ENCODE results near the gene LNPEP. TPM values are rescaled to one million over a fixed set of nuclear protein-coding genes. Genes with fewer than 3 reads are reported as not detected.

The LNPEP gene
- total RNA-seq, 2 experiments from 2014 or later = 41.4 to 41.5 TPM

- Mint-ChIP-seq H3K36me3 (peaks cover 52% of the 10 kb centered on the region), H3K27ac (no peak overlapping the region)
Observed at GRCh38 chr5:96993760-96994159, 57.9 kb downstream of the LNPEP start.

GRCh38 chr5:96994493-96994892 lies 58.6 kb downstream of the LNPEP start:
- Mint-ChIP-seq H3K27ac (no peak overlapping the region), H3K27me3 (no peaks in the 10 kb centered on the region), H3K4me3 (no peak overlapping the region), H3K4me1 (peaks cover 40% of the 10 kb centered on the region), H3K9me3 (peaks cover 4% of the 10 kb centered on the region), H3K36me3 (peaks cover 54% of the 10 kb centered on the region)
- no peak for DNase-seq

More at GRCh38 chr5:96993760-96994159, 57.9 kb downstream of the LNPEP start:
- no peak for DNase-seq
- Mint-ChIP-seq H3K9me3 (peaks cover 4% of the 10 kb centered on the region), H3K4me3 (no peak overlapping the region), H3K27me3 (no peaks in the 10 kb centered on the region), H3K4me1 (peaks cover 37% of the 10 kb centered on the region)

- H3K36me3 Mint-ChIP-seq = peaks cover 45% of the 10 kb centered on the region
- H3K4me1 Mint-ChIP-seq = peaks cover 36% of the 10 kb centered on the region
Observed at GRCh38 chr5:96995419-96995818, 59.5 kb downstream of the LNPEP start.

GRCh38 chr5:96997265-96997859 lies 61.5 kb downstream of the LNPEP start:
- Mint-ChIP-seq H3K36me3 (peaks cover 30% of the 10 kb centered on the region), H3K27ac (no peak overlapping the region), H3K9me3 (no peaks in the 10 kb centered on the region), H3K27me3 (no peaks in the 10 kb centered on the region), H3K4me1 (peaks cover 33% of the 10 kb centered on the region), H3K4me3 (no peak overlapping the region)
- no peak for DNase-seq

More at GRCh38 chr5:96995419-96995818, 59.5 kb downstream of the LNPEP start:
- Mint-ChIP-seq H3K27me3 (no peaks in the 10 kb centered on the region), H3K27ac (no peak overlapping the region), H3K4me3 (no peak overlapping the region), H3K9me3 (peaks cover 4% of the 10 kb centered on the region)
- DNase-seq = no peak

GRCh38 chr5:96999856-97000255 lies 64.0 kb downstream of the LNPEP start:
- Mint-ChIP-seq H3K27ac (no peak overlapping the region), H3K27me3 (no peaks in the 10 kb centered on the region), H3K36me3 (peaks cover 14% of the 10 kb centered on the region), H3K4me3 (no peak overlapping the region), H3K9me3 (no peaks in the 10 kb centered on the region), H3K4me1 (peaks cover 18% of the 10 kb centered on the region)
- DNase-seq = no peak

GRCh38 chr5:97000391-97000790 lies 64.5 kb downstream of the LNPEP start:
- DNase-seq = no peak
- no peaks in the 10 kb centered on the region for H3K9me3 Mint-ChIP-seq
- H3K4me1 Mint-ChIP-seq = peaks cover 20% of the 10 kb centered on the region
- no peak overlapping the region for H3K4me3 Mint-ChIP-seq
- no peaks in the 10 kb centered on the region for H3K27me3 Mint-ChIP-seq
- H3K36me3 Mint-ChIP-seq = peaks cover 13% of the 10 kb centered on the region
- H3K27ac Mint-ChIP-seq = no peak overlapping the region

- no peaks in the 10 kb centered on the region for H3K9me3 Mint-ChIP-seq
- peaks cover 14% of the 10 kb centered on the region for H3K36me3 Mint-ChIP-seq
- H3K27me3 Mint-ChIP-seq = no peaks in the 10 kb centered on the region
- no peak overlapping the region for H3K27ac Mint-ChIP-seq
- H3K4me3 Mint-ChIP-seq = no peak overlapping the region
- peaks cover 20% of the 10 kb centered on the region for H3K4me1 Mint-ChIP-seq
- DNase-seq = no peak
Observed at GRCh38 chr5:97002983-97003382, 67.1 kb downstream of the LNPEP start.

GRCh38 chr5:97004423-97005060 lies 68.7 kb downstream of the LNPEP start:
- Mint-ChIP-seq H3K27ac (no peak overlapping the region), H3K36me3 (peaks cover 8% of the 10 kb centered on the region), H3K9me3 (no peaks in the 10 kb centered on the region), H3K4me1 (peaks cover 18% of the 10 kb centered on the region), H3K4me3 (no peak overlapping the region), H3K27me3 (no peaks in the 10 kb centered on the region)
- peak; percentile 2 for DNase-seq

- peaks cover 18% of the 10 kb centered on the region for H3K4me1 Mint-ChIP-seq
- DNase-seq = no peak
- H3K27ac Mint-ChIP-seq = no peak overlapping the region
- no peak overlapping the region for H3K4me3 Mint-ChIP-seq
- H3K9me3 Mint-ChIP-seq = no peaks in the 10 kb centered on the region
- peaks cover 18% of the 10 kb centered on the region for H3K36me3 Mint-ChIP-seq
- no peaks in the 10 kb centered on the region for H3K27me3 Mint-ChIP-seq
Observed at GRCh38 chr5:97006454-97007060, 70.7 kb downstream of the LNPEP start.

GRCh38 chr5:97009212-97009898 lies 73.5 kb downstream of the LNPEP start:
- Mint-ChIP-seq H3K9me3 (no peaks in the 10 kb centered on the region), H3K4me1 (peaks cover 18% of the 10 kb centered on the region), H3K27me3 (no peaks in the 10 kb centered on the region), H3K36me3 (peaks cover 21% of the 10 kb centered on the region), H3K4me3 (no peak overlapping the region), H3K27ac (peak overlapping the region; percentile 46)
- no peak for DNase-seq

GRCh38 chr5:97009921-97010320 lies 74.0 kb downstream of the LNPEP start:
- H3K27ac Mint-ChIP-seq = no peak overlapping the region

GRCh38 chr5:97010606-97011005 lies 74.7 kb downstream of the LNPEP start:
- H3K9me3 Mint-ChIP-seq = no peaks in the 10 kb centered on the region
- no peak overlapping the region for H3K27ac Mint-ChIP-seq
- H3K36me3 Mint-ChIP-seq = peaks cover 25% of the 10 kb centered on the region
- no peaks in the 10 kb centered on the region for H3K27me3 Mint-ChIP-seq
- H3K4me3 Mint-ChIP-seq = no peak overlapping the region
- DNase-seq = no peak
- peaks cover 15% of the 10 kb centered on the region for H3K4me1 Mint-ChIP-seq

More at GRCh38 chr5:97009921-97010320, 74.0 kb downstream of the LNPEP start:
- Mint-ChIP-seq H3K4me3 (no peak overlapping the region), H3K4me1 (peaks cover 18% of the 10 kb centered on the region), H3K36me3 (peaks cover 24% of the 10 kb centered on the region), H3K27me3 (no peaks in the 10 kb centered on the region), H3K9me3 (no peaks in the 10 kb centered on the region)
- no peak for DNase-seq

- H3K36me3 Mint-ChIP-seq = peaks cover 25% of the 10 kb centered on the region
- peaks cover 15% of the 10 kb centered on the region for H3K4me1 Mint-ChIP-seq
- no peak overlapping the region for H3K27ac Mint-ChIP-seq
- H3K9me3 Mint-ChIP-seq = no peaks in the 10 kb centered on the region
- no peak for DNase-seq
- no peak overlapping the region for H3K4me3 Mint-ChIP-seq
- H3K27me3 Mint-ChIP-seq = no peaks in the 10 kb centered on the region
Observed at GRCh38 chr5:97011567-97011966, 75.7 kb downstream of the LNPEP start.

GRCh38 chr5:97019435-97020117 lies 83.7 kb downstream of the LNPEP start:
- H3K9me3 Mint-ChIP-seq = no peaks in the 10 kb centered on the region
- H3K27ac Mint-ChIP-seq = no peak overlapping the region
- H3K27me3 Mint-ChIP-seq = no peaks in the 10 kb centered on the region
- H3K36me3 Mint-ChIP-seq = peaks cover 20% of the 10 kb centered on the region
- H3K4me3 Mint-ChIP-seq = no peak overlapping the region
- H3K4me1 Mint-ChIP-seq = peaks cover 20% of the 10 kb centered on the region
- no peak for DNase-seq

GRCh38 chr5:97021416-97021815 lies 85.5 kb downstream of the LNPEP start:
- Mint-ChIP-seq H3K4me1 (peaks cover 20% of the 10 kb centered on the region), H3K27ac (no peak overlapping the region), H3K36me3 (peaks cover 16% of the 10 kb centered on the region), H3K4me3 (no peak overlapping the region), H3K9me3 (no peaks in the 10 kb centered on the region), H3K27me3 (no peaks in the 10 kb centered on the region)
- no peak for DNase-seq
